GDM1 (cell line): ENCODE results near the gene CDH24.

ENCODE experiments used
- DNase-seq: peaks from one replicate; lab custom pipeline; 2025; lab: John Stamatoyannopoulos, UW

Gene CDH24

GRCh38 chr14:23043754-23044153, 13.6 kb downstream of the CDH24 start:
- no peak for DNase-seq

DNA sequence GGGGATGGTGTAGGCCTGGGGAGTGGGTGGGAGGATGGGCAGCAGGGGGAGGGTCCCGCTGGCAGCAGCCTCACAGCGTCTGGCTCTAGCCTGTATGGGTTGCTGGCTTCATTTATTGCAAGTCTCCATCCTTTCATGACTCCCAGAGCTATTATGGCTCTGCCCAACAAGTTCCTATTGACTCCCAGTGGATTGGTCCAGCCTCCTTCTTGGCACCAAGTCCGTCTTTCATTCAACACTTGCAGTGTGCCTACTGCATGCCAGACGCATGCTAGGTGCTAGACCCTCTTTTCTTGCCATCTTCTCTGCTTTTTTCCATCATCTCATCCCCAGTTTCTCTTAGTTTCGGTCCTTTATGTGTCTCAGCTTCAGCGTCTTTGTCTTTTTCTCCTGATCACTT, 14.2 kb downstream of the CDH24 start:
- DNase-seq, result no peak

DNA sequence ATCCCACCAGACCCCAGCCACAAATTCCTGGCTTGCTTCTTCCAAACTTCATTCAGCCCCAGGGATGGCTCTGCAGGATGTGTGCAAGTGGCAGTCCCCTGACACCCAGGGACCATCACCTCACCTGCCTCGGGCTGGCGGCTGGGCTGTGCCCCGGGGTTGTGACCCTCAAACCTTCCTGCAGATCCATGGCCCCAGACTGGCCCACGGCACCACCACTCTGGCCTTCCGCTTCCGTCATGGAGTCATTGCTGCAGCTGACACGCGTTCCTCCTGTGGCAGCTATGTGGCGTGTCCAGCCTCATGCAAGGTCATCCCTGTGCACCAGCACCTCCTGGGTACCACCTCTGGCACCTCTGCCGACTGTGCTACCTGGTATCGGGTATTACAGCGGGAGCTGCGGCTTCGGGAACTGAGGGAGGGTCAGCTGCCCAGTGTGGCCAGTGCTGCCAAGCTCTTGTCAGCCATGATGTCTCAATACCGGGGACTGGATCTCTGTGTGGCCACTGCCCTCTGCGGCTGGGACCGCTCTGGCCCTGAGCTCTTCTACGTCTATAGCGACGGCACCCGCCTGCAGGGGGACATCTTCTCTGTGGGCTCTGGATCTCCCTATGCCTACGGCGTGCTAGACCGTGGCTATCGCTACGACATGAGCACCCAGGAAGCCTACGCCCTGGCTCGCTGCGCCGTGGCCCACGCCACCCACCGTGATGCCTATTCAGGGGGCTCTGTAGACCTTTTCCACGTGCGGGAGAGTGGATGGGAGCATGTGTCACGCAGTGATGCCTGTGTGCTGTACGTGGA, 15.0 kb downstream of the CDH24 start, which contains the start of gene PSMB11:
PSMB11 (plus strand) TSS at position 51 of the 804 bp plus-strand sequence; CDS start at position 65, 14 bp downstream.
- no peak for DNase-seq

DNA sequence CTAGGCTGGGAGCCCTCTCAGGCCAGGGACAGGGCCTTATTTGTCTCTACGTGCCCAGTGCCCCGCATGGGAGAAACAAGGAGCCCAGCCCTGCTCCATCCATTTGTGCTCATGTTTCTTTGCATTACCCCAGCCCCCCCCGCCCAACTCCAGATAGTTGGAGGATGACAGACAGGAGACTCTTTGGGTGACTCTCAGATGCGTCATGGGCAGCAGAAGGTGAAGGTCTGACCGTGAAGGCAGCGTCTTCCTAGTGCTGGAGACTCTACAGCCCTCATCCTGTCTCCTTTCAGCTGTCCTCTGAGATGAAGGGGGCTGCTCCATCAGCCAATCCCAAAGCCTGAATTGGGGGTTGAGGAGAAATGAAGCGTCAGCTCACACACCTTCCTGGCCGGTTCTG, 15.6 kb downstream of the CDH24 start:
- DNase-seq, result no peak

DNA sequence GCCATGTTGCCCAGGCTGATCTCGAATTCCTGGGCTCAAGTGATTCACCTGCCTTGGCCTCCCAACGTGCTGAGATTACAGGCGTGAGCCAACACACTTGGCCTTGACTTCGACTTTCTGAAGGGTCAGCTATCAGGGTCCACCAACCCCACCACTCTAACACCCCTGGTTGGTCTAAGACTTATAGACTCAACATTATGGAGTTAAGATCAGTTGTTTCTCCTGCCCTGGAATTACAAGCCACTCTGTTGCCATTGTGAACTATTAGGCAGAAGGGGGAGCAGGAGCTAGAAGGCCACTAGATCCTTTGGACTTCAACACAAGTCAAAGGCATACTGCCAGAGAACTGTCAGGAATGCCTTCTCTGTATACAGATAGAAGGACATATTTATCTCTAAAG, 17.2 kb downstream of the CDH24 start:
- DNase-seq, result no peak

DNA sequence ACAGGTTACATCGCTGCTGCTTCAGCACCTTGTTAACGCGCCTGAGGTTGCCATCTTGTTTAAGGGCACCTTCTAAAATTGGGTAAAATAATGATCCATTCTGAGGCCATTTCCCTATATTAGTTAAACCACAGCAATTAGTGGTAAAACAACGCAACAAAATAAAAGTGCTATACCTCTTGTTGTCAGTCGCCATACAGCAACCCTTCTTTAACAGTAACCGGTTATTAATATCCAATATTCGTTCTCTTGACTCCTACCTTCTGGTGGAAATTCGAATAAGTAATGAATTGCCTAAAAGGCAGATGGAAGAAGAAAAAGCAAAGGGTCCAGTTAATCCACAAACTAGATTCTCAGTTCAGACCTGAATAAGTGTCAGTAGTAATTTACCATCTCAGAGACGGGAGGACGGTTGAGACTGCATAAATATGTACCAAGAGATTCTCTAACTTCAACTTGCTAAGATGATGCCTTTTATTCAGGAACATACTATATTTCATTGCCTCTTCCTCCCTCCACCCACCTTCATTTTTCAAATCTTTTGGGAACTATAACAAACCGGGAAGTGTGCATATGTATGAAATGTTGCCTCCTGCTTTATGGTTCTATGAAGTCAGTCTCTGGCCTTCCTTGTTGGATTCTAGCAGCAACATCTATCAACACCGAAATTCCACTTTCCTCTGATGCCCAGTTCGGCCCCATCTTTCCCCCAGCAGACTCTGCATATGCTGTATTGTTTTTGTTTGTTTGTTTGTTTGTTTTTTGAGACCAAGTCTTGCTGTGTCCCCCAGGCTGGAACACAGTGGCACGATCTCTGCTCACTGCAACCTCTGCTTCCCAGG, 21.8 kb downstream of the CDH24 start:
- no peak for DNase-seq

- DNase-seq, result no peak
Observed at GRCh38 chr14:23034498-23035302, 22.6 kb downstream of the CDH24 start, which contains the start of gene PSMB5. Gene PSMB5 (minus strand): TSS chr14:23034900. CDS start chr14:23034881, 19 bp downstream.

DNA sequence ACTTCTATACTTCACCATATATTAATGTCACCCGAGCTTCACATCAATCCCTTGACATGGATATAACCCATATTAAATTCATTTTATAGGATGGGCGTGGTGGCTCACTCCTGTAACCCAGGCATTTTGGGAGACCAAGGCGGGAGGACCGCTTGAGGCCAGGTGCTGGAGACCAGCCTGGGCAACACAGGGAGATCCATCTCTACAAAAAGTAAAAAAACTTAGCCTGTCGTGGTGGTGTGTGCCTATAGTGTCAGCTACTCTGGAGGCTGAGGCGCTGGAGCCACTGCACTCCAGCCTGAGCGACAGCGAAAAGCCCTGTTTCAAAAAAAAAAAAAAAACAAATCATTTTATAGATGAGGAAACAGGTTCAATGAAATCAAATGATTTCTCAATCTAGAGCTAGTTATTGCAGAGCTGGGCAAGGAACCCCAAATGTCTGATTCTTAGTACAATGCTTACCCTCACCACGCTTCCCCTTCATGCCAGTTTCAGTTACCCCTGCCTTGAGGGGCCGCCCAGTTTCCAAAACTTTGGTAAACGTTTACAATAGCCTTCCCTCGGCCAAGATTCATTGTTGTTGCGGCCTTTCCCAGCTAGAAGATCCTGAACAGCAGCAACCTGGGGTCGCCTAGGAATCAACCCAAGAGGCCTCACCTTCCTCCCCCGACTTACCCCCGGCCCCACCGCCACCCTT, 23.4 kb downstream of the CDH24 start:
- DNase-seq, result no peak

- DNase-seq, result no peak
Observed at GRCh38 chr14:23033251-23033727, 24.0 kb downstream of the CDH24 start.

DNA sequence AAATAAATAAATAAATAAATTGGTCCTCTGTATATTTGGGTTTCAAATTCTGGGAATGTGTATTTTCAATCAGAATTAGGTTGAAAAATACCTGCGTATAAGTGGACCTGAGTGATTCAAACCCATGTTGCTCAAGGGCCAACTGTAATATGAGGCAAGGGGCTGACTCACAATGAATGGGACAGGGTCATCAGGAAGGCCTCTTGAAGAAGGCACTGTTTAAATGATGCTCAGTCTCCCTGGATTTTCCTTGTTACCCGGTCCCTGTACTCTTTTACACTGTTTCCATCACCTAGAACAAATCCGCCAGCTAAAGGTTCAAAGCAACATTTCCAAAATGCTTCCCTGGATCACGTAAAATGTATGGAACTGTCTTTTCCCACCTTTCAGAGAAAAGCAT, 26.4 kb downstream of the CDH24 start:
- DNase-seq, result no peak

GRCh38 chr14:23028799-23029198, 28.5 kb downstream of the CDH24 start:
- no peak for DNase-seq

GRCh38 chr14:23025151-23025814, 32.0 kb downstream of the CDH24 start:
- no peak for DNase-seq

DNA sequence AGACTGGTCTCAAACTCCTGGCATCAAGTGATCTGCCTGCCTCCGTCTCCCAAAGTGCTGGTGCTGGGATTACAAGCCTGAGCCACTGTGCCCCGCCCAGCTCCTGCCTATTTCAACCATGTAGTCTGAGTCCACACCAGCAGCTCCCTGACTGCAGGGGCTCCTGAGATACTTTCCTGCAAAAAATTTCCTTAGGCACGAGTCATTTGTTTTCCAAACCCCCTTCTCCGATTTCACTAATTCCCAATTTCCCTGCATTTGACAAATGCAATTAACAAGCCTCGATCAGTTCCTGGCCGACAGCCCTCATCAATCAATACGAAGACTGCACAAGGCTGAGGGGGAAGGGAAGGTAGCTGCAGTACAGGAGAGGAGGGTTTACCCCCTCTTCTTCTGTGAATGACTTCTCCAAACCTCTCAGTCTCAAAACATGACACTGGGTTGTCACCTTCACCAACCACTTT, 32.7 kb downstream of the CDH24 start:
- no peak for DNase-seq

GRCh38 chr14:23023795-23024152, 33.5 kb downstream of the CDH24 start:
- DNase-seq, result no peak

DNA sequence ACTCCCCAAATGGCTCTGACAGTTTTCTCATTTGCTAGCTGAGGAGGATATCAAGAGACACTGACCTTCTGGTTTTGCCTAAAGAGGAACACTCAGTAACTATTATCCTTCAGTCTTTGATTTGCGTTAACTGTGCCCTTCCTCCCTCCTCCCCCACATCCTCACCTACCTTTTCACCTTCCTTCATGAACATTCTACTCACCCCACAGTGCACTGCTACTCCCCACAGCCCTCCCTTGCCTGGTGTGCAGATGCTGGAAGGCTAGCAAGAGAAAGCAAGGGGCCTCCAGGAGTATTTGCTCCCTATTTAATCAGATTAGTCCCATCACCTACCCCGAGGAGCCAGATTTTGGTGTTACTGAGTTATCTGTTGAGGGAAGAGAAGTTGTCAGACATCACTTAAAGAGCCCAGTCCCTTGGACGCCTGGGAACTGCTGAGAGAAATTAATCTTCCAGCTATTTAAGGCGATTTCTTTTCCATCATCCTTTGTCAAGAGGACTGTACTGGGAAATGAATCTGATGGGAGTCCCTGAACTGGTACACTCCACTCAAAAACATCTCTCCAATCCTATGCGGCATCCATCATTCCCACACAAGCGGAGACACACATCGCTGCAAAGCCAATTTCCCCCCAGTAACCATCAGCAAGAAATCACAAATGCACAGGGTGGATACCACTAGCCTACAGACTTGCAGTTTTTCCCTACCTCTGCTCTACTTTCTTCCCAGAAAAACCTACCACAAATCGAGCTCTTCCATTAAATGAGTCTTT, 34.1 kb downstream of the CDH24 start:
- DNase-seq, result no peak

GRCh38 chr14:23021889-23022442, 35.4 kb downstream of the CDH24 start:
- DNase-seq, result no peak

GRCh38 chr14:23021434-23021833, 35.9 kb downstream of the CDH24 start:
- DNase-seq, result no peak

DNA sequence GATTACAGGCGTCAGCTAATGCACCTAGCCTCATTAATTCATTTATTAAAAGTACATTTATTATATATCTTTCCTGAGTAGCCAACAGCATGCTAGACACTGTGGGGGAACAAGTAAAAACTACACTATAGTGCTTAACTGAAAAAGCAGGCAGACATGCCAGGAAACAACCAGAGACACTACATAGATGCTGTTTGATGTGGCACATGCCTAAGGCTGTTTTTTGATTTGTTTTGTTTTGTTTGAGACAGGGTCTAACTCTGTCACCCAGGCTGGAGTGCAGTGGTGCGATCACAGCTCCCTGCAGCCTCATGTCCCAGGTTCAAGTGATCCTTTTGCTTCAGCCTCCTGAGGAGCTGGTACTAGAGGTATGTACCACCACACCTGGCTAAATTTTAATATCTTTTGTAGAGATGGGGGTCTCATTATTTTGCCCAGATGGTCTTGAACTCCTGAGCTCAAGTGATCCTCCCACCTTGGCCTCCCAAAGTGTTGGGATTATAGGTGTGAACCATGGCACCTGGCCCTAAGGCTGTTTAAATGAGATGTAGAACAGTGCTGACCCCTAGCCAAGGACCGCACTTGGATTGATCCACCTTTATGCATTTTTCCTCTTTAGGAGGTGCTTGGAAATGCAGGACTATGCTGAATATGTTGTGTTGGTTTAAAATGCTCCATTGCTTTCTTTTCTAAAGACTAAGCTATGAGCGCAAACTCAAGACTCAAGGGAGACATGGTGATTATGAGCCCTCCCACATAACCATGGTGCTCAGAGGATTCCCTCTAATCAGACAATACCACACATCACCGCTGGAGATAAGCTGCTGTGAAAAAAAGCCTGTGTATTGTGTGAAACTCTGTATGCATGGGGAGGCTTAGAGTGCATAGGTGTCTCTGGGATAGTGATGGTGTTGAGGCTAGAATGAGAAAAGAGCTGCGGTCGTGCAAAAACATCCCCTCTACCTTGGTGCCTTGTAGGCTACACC, 36.9 kb downstream of the CDH24 start:
- DNase-seq, result no peak
